ENCODE data around the gene KRIT1. TPM values are rescaled to one million over a fixed set of nuclear protein-coding genes. Genes with fewer than 3 reads are reported as not detected.

KRIT1 gene
- total and polyA plus RNA-seq, 2 donors (not counting 1 experiment from before 2014, with no cell fraction given): 52.3 to 53.0 TPM

DNA sequence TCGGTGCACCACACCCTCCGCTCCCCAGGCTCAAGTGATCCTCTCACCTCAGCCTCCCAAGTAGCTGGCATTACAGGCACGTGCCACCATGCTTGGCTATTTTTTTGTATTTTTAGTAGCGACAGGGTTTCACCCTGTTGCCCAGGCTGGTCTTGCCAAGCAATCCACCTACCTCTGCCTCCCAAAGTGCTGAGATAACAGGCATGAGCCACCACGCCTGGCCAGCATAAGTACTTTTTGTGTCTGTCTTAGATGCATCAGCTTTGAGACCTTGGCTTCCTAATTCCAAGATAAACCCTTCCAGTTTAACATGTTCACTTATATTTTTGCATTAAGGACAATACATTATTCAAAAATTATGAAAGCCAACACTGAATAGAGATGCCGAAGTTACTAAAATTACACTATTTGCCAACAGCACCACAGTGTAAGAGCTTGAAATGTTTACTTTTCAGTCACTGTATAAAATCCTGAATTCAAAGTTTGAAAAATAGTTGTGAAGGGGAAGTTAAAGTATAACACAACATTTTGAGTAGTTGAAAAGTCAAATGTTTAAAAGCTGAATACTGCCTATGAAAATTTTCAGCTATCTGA lies 36.6 kb upstream of the KRIT1 start:
- no peaks in the 10 kb centered on the region for H3K27me3 ChIP-seq (ENCODE audit: control insufficient read depth, insufficient read depth, low read length)
- H3K9ac ChIP-seq (ENCODE audit: insufficient read depth, low read length): no peak overlapping the region
- H3K27ac ChIP-seq (ENCODE audit: insufficient read depth, low read length): no peak overlapping the region
- H4K20me1 ChIP-seq (ENCODE audit: control insufficient read depth, extremely low read depth, insufficient read depth, low read length): no peaks in the 10 kb centered on the region
- DNase-seq (ENCODE audit: low read depth in 2 of 2): no peak
- H3K9me3 ChIP-seq (ENCODE audit: control insufficient read depth, insufficient read depth, low read depth, low read length): no peaks in the 10 kb centered on the region
- H2AFZ ChIP-seq (ENCODE audit: low read length): no peak overlapping the region
- H3K36me3 ChIP-seq (ENCODE audit: control insufficient read depth, insufficient read depth, low read length): no peaks in the 10 kb centered on the region
- H3K79me2 ChIP-seq (ENCODE audit: control insufficient read depth, insufficient read depth, low read length): peaks cover 4% of the 10 kb centered on the region
- no peak overlapping the region for H3K4me2 ChIP-seq (ENCODE audit: extremely low read depth, insufficient read depth, low read length)
- TF ChIP-seq EZH2 (IDR thresholded peaks at IDR 0.05; ENCODE audit: low read length, missing control alignments): no peak
- TF ChIP-seq, protein P1, sequence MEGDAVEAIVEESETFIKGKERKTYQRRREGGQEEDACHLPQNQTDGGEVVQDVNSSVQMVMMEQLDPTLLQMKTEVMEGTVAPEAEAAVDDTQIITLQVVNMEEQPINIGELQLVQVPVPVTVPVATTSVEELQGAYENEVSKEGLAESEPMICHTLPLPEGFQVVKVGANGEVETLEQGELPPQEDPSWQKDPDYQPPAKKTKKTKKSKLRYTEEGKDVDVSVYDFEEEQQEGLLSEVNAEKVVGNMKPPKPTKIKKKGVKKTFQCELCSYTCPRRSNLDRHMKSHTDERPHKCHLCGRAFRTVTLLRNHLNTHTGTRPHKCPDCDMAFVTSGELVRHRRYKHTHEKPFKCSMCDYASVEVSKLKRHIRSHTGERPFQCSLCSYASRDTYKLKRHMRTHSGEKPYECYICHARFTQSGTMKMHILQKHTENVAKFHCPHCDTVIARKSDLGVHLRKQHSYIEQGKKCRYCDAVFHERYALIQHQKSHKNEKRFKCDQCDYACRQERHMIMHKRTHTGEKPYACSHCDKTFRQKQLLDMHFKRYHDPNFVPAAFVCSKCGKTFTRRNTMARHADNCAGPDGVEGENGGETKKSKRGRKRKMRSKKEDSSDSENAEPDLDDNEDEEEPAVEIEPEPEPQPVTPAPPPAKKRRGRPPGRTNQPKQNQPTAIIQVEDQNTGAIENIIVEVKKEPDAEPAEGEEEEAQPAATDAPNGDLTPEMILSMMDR (conservative IDR thresholded peaks at IDR 0.05 in 1 of 2, IDR thresholded peaks at IDR 0.05 in 1 of 2; ENCODE audit: low read depth in 1 of 2, low read length in 2 of 2): no peak
- no peaks in the 10 kb centered on the region for H3K4me1 ChIP-seq (ENCODE audit: control insufficient read depth, extremely low read depth, insufficient read depth, low read length)
- no peak overlapping the region for H3K4me3 ChIP-seq (replicated peaks in 1 of 4; ENCODE audit: control extremely low read depth in 1 of 4, insufficient read depth in 1 of 4, low read depth in 3 of 4, low read length in 4 of 4)

DNA sequence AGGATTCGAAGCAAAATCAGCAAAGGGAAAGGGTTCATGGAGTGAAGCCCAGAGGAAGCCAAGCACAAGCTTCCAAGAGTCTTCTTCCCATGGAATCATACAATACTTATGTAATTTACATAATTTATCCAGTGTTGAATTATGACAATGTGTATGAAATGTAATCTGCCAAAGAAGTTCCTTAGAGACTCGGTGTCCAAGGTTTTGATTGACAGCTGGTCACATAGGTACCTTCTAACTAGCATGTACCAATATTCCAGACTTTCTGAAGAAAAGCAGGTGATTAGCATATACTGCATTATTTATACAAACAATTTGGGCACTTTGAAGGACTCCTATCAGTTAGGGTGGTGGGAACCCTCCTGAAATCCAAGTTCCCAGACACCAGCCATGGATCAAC lies 35.3 kb upstream of the KRIT1 start:
- no peaks in the 10 kb centered on the region for H3K36me3 ChIP-seq (ENCODE audit: control insufficient read depth, insufficient read depth, low read length)
- no peaks in the 10 kb centered on the region for H4K20me1 ChIP-seq (ENCODE audit: control insufficient read depth, extremely low read depth, insufficient read depth, low read length)
- H3K27me3 ChIP-seq (ENCODE audit: control insufficient read depth, insufficient read depth, low read length): no peaks in the 10 kb centered on the region
- TF ChIP-seq EZH2 (IDR thresholded peaks at IDR 0.05; ENCODE audit: low read length, missing control alignments): no peak
- TF ChIP-seq, protein P1 (conservative IDR thresholded peaks at IDR 0.05 in 1 of 2, IDR thresholded peaks at IDR 0.05 in 1 of 2; ENCODE audit: low read depth in 1 of 2, low read length in 2 of 2): no peak
- H3K9me3 ChIP-seq (ENCODE audit: control insufficient read depth, insufficient read depth, low read depth, low read length): no peaks in the 10 kb centered on the region
- no peak overlapping the region for H3K4me3 ChIP-seq (replicated peaks in 1 of 4; ENCODE audit: control extremely low read depth in 1 of 4, insufficient read depth in 1 of 4, low read depth in 3 of 4, low read length in 4 of 4)
- no peak overlapping the region for H3K9ac ChIP-seq (ENCODE audit: insufficient read depth, low read length)
- no peak overlapping the region for H3K4me2 ChIP-seq (ENCODE audit: extremely low read depth, insufficient read depth, low read length)
- H3K79me2 ChIP-seq (ENCODE audit: control insufficient read depth, insufficient read depth, low read length): peaks cover 6% of the 10 kb centered on the region
- H3K27ac ChIP-seq (ENCODE audit: insufficient read depth, low read length): no peak overlapping the region
- DNase-seq (ENCODE audit: low read depth in 2 of 2): no peak
- no peak overlapping the region for H2AFZ ChIP-seq (ENCODE audit: low read length)
- H3K4me1 ChIP-seq (ENCODE audit: control insufficient read depth, extremely low read depth, insufficient read depth, low read length): no peaks in the 10 kb centered on the region

DNA sequence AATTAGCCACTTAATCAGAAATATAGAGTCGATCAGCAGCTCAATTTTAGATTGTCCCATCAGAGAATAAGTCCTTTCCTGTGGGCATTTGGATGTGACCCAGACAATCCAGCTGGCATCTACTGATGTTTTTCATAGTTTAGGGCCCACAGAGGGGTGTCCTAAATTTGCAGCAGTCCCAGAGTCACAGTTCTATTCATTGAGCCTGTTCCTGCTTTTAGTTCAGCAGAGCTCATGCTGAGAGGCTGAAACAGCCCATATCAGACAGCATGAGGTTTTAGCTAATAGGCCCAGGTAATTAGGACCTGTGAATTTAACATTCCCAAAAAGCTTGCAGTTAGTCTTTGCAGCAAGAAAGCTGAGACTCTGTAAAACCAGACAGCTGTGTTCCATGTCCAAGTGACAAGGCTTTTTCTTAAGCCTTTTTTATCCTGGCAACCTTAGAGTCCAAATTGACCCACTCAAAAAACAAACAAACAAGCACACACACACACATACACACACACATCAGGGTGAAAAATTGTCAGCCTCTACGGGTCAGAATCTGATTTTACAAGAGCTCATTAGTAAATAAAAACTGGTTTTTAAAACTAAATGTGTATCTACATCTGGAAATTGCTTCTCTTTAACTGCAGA lies 33.8 kb upstream of the KRIT1 start:
- Histone ChIP-seq H4K20me1 (ENCODE audit: control insufficient read depth, extremely low read depth, insufficient read depth, low read length) (no peaks in the 10 kb centered on the region), H3K4me1 (ENCODE audit: control insufficient read depth, extremely low read depth, insufficient read depth, low read length) (no peaks in the 10 kb centered on the region), H2AFZ (ENCODE audit: low read length) (no peak overlapping the region), H3K9ac (ENCODE audit: insufficient read depth, low read length) (no peak overlapping the region), H3K27me3 (ENCODE audit: control insufficient read depth, insufficient read depth, low read length) (no peaks in the 10 kb centered on the region), H3K36me3 (ENCODE audit: control insufficient read depth, insufficient read depth, low read length) (no peaks in the 10 kb centered on the region), H3K4me2 (ENCODE audit: extremely low read depth, insufficient read depth, low read length) (no peak overlapping the region), H3K9me3 (ENCODE audit: control insufficient read depth, insufficient read depth, low read depth, low read length) (no peaks in the 10 kb centered on the region), H3K27ac (ENCODE audit: insufficient read depth, low read length) (no peak overlapping the region), H3K4me3 (replicated peaks in 1 of 4; ENCODE audit: control extremely low read depth in 1 of 4, insufficient read depth in 1 of 4, low read depth in 3 of 4, low read length in 4 of 4) (no peak overlapping the region), H3K79me2 (ENCODE audit: control insufficient read depth, insufficient read depth, low read length) (peaks cover 6% of the 10 kb centered on the region)
- DNase-seq (ENCODE audit: low read depth in 2 of 2): no peak
- TF ChIP-seq, protein P1 (conservative IDR thresholded peaks at IDR 0.05 in 1 of 2, IDR thresholded peaks at IDR 0.05 in 1 of 2; ENCODE audit: low read depth in 1 of 2, low read length in 2 of 2): no peak
- TF ChIP-seq EZH2 (IDR thresholded peaks at IDR 0.05; ENCODE audit: low read length, missing control alignments): no peak
